ENCODE measurements around the gene DEDD.

Gene DEDD

GRCh38 chr1:161073474-161074121 is 58.9 kb downstream of the DEDD start:
- FAIRE-seq (no peak), DNase-seq (ENCODE audit: insufficient read length, low spot score) (no peak)
- TF ChIP-seq POLR2AphosphoS5 (IDR thresholded peaks at IDR 0.05; ENCODE audit: low read depth, low read length) (no peak), POLR2A (IDR thresholded peaks at IDR 0.05; ENCODE audit: low read depth, low read length) (no peak), PAX5 (IDR thresholded peaks at IDR 0.05; ENCODE audit: insufficient read depth, low read length, severe bottlenecking) (no peak)

GRCh38 chr1:161072751-161073449 is 59.6 kb downstream of the DEDD start:
- FAIRE-seq = no peak
- DNase-seq (ENCODE audit: insufficient read length, low spot score) = no peak
- TF ChIP-seq SPI1 (IDR thresholded peaks at IDR 0.05; ENCODE audit: low read depth, low read length) (no peak), POLR2A (IDR thresholded peaks at IDR 0.05; ENCODE audit: low read depth, low read length) (no peak)

GRCh38 chr1:161071886-161072371 is 60.5 kb downstream of the DEDD start:
- DNase-seq (ENCODE audit: insufficient read length, low spot score) (peak; percentile 68), FAIRE-seq (peak; percentile 88)
- TF ChIP-seq POLR2AphosphoS5 (IDR thresholded peaks at IDR 0.05; ENCODE audit: low read depth, low read length) (no peak), POU2F2 (IDR thresholded peaks at IDR 0.05; ENCODE audit: low read depth, low read length) (0 out of 2 replicates have a peak, but pooled peaks have one; percentile 52)

Data from GM12891 (cell line).